Activated CD8-positive, alpha-beta memory T cell treated with anti-CD3 and anti-CD28 coated beads for 1 hour (primary cell): ENCODE data around the gene COL11A1.
"Not testable (repeated sequence)": the region's sequence is repeated elsewhere in the genome, so short reads cannot be mapped to it uniquely, and the experiment has no call there.

Experiments
- DNase-seq, 2 donors: peaks; one replicate each; pipeline ENCODE4 v3.0.0-alpha.2; 2020; ENCODE audit warnings: low read depth in 1 of 2; ENCODE audit errors: extremely low read depth in 1 of 2

The COL11A1 gene

GRCh38 chr1:103108376-103109150 lies at the start of gene COL11A1:
TSS of gene COL11A1 (minus strand) at chr1:103108522. CDS start at chr1:103108178, 344 bp downstream.
- no peak for DNase-seq

GRCh38 chr1:103156966-103157365 lies 48.6 kb upstream of the COL11A1 start:
- DNase-seq = no peak

GRCh38 chr1:103146166-103146565 lies 37.8 kb upstream of the COL11A1 start:
- DNase-seq = no peak

- DNase-seq = no peak
Measured at GRCh38 chr1:103145449-103145848, 37.1 kb upstream of the COL11A1 start.

GRCh38 chr1:103144681-103145080 lies 36.4 kb upstream of the COL11A1 start:
- no peak for DNase-seq

- no peak for DNase-seq
Measured at GRCh38 chr1:103142461-103142860, 34.1 kb upstream of the COL11A1 start.

- DNase-seq = no peak
Measured at GRCh38 chr1:103129796-103130195, 21.5 kb upstream of the COL11A1 start.

GRCh38 chr1:103129255-103129654 lies 20.9 kb upstream of the COL11A1 start:
- DNase-seq = no peak

- not testable (repeated sequence) for DNase-seq
Measured at GRCh38 chr1:103128256-103128655, 19.9 kb upstream of the COL11A1 start.

GRCh38 chr1:103125219-103125618 lies 16.9 kb upstream of the COL11A1 start:
- no peak for DNase-seq

- no peak for DNase-seq
Measured at GRCh38 chr1:103122983-103123720, 14.8 kb upstream of the COL11A1 start.

- DNase-seq = no peak
Measured at GRCh38 chr1:103120981-103121380, 12.7 kb upstream of the COL11A1 start.

GRCh38 chr1:103112546-103112945 lies 4.2 kb upstream of the COL11A1 start:
- no peak for DNase-seq

GRCh38 chr1:103111926-103112325 lies 3.6 kb upstream of the COL11A1 start:
- DNase-seq = no peak

- no peak for DNase-seq
Measured at GRCh38 chr1:103110701-103111100, 2.4 kb upstream of the COL11A1 start.

GRCh38 chr1:103109311-103109920 lies 1.1 kb upstream of the COL11A1 start:
- no peak for DNase-seq

- DNase-seq = no peak
Measured at GRCh38 chr1:103107741-103108375, 464 bp downstream of the COL11A1 start.

GRCh38 chr1:103106426-103107341 lies 1.6 kb downstream of the COL11A1 start:
- no peak for DNase-seq

- no peak for DNase-seq
Measured at GRCh38 chr1:103101399-103101798, 6.9 kb downstream of the COL11A1 start.

- no peak for DNase-seq
Measured at GRCh38 chr1:103089221-103089620, 19.1 kb downstream of the COL11A1 start.
